Duodenal mucosa (tissue), 2 donors: ENCODE measurements around the gene PXYLP1.

Source experiments
- H3K27ac ChIP-seq: one replicate; pipeline ENCODE4 v1.7.0; 2013; ENCODE audit warnings: low read depth, low read length
- H3K27me3 ChIP-seq, 2 donors: one replicate each; pipeline ENCODE4 v1.7.0; 2013; ENCODE audit warnings: low read length in 2 of 2, control low read depth in 1 of 2; ENCODE audit not compliant: insufficient read depth in 2 of 2, control insufficient read depth in 1 of 2
- H3K36me3 ChIP-seq, 2 donors: one replicate each; pipeline ENCODE4 v1.7.0; 2013; ENCODE audit warnings: low read length in 2 of 2, control low read depth in 1 of 2; ENCODE audit not compliant: insufficient read depth in 2 of 2, control insufficient read depth in 1 of 2
- H3K4me1 ChIP-seq, 2 donors: one replicate each; pipeline ENCODE4 v1.7.0; 2013; ENCODE audit warnings: low read length in 2 of 2, control low read depth in 1 of 2; ENCODE audit not compliant: insufficient read depth in 2 of 2, control insufficient read depth in 1 of 2
- H3K4me3 ChIP-seq, 2 donors: one replicate each; pipeline ENCODE4 v1.7.0; 2013; ENCODE audit warnings: low read length in 2 of 2, low read depth in 1 of 2
- H3K9ac ChIP-seq, 2 donors: one replicate each; pipeline ENCODE4 v1.7.0; 2013; ENCODE audit warnings: low read length in 2 of 2, low read depth in 1 of 2
- H3K9me3 ChIP-seq, 2 donors: one replicate each; pipeline ENCODE4 v1.7.0; 2013; ENCODE audit warnings: low read length in 2 of 2, control low read depth in 1 of 2; ENCODE audit not compliant: control insufficient read depth in 1 of 2

The PXYLP1 gene

DNA sequence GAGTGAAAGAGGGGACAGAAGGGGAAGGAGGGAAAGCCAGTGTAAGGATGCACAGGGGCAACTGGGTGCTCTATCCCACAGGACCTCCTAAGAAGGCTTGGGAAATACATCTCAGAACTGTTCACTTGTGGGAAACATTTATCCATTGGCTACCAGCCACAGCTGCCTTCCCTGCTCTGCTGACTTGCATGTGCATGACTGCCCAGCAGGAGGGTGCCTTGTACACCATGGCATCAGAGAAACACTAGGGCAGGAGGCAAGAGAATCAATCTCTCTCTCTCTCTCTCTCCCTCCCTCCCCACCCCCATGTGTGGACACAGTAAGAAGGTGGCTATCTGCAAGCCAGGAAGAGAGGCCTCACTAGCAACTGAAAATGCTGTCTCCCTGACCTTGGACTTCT lies 73.8 kb downstream of the PXYLP1 start:
- H3K9ac ChIP-seq = no peak overlapping the region
- H3K27me3 ChIP-seq = no peaks in the 10 kb centered on the region
- no peaks in the 10 kb centered on the region for H3K9me3 ChIP-seq
- no peak overlapping the region for H3K4me3 ChIP-seq
- H3K27ac ChIP-seq = no peak overlapping the region
- peaks cover 0 to 4% of the 10 kb centered on the region in 2 donors for H3K4me1 ChIP-seq
- H3K36me3 ChIP-seq = no peaks in the 10 kb centered on the region

DNA sequence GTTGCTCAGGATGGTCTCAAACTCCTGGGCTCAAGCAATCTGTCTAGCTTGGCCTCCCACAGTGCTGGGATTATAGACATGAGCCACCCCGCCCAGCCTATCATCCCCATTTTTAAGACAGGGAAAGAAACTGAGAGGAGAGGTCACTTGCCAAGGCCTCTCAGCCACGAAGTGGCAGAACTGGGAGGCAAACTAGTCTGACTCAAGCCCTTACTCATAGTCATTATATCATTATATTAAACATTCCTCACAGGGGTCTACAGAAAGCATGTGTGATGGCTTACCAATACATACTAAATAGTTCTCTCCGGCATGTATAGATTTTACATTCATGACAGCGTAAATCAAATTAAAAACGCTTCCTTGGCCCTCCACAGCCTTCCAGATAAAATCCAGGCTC lies 74.7 kb downstream of the PXYLP1 start:
- Histone ChIP-seq H3K4me1 (peaks cover 6 to 10% of the 10 kb centered on the region in 2 donors), H3K27me3 (no peaks in the 10 kb centered on the region), H3K27ac (no peak overlapping the region), H3K9ac (no peak overlapping the region), H3K4me3 (no peak overlapping the region), H3K9me3 (no peaks in the 10 kb centered on the region), H3K36me3 (no peaks in the 10 kb centered on the region)

DNA sequence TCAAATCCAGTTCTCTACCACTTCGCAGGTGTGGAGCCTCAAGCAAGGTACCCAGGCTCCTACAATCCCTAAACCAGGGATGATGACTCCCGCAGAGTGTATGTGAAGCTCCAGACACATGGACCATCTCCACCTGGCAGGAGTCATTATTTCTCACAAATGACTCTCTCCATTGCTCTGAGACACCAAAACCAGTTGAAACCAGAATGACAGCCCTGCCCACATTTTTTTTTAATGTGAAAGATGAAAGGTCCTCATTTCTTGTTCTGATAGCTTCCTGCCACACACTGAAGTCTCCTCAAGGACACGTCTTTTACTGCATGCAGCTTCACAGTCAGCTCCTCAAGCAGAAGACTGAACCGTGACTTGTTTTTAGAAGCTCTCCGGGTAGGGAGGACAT lies 75.3 kb downstream of the PXYLP1 start:
- Histone ChIP-seq H3K27me3 (no peaks in the 10 kb centered on the region), H3K36me3 (no peaks in the 10 kb centered on the region), H3K27ac (no peak overlapping the region), H3K9me3 (no peaks in the 10 kb centered on the region), H3K4me3 (no peak overlapping the region), H3K9ac (no peak overlapping the region), H3K4me1 (peaks cover 7 to 13% of the 10 kb centered on the region in 2 donors)

DNA sequence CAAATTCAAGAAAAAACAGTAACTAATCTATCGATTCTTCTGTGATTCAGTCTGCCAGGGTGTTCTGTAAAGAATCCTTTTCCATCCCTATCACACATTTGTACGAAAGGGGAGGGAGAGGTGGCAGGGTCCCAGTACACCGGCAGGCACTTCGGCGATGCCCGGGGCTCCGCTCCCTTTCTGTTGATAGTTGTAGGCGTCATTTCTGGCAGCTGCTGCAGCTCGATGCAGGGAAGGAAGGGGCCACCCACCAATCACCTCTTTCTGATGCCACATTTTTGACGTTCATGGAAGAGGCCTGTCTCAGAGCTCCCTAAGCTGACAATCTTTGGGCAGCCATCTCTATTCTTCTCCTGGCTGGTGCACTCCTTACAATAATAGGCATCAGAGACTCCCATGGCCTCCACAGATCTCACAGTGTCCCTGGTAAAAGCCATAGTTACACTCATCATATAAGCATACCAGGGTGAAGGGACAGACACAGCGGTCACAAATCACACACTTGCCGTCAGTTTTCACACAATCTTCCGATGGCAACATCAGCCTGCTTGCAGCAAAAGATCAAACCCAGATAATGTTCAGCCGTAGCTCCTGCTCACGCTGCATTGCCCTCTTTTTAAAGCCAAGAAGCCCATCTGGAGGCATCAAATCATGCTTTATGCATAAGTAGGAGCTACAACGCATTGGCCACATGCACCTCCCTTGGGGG lies 75.9 kb downstream of the PXYLP1 start:
- Histone ChIP-seq H3K27ac (no peak overlapping the region), H3K27me3 (no peaks in the 10 kb centered on the region)

DNA sequence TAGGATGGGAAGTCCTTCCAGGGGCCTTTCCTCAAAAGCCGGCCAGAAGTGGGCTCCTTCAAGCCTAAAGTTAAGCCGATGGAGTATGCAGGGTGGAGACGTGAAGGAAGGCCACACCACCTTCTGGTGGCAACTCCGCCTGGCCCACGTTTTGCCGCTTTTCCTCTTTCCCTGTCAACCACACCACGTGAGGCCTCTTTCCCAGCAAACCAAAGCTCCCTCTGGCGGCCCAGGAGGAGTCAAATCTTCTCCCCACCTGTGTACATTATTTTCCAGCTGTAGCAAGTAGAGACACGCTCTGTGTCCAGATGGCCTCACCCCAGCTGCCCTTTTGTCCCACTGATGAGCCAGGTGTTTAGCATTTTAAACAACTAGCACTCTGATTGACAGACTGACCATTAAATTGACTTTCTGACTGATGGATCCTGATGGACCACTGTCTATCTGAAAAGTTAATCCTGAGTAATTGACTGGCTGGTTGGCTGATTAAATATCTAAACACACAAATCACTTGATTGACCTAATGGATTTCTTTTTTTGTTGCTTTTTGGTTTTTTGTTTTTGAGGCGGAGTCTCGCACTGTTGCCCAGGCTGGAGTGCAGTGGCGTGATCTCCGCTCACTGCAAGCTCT lies 77.1 kb downstream of the PXYLP1 start:
- H3K9ac ChIP-seq = no peak overlapping the region
- no peaks in the 10 kb centered on the region for H3K27me3 ChIP-seq
- peaks cover 15 to 18% of the 10 kb centered on the region in 2 donors for H3K4me1 ChIP-seq
- no peaks in the 10 kb centered on the region for H3K36me3 ChIP-seq
- H3K4me3 ChIP-seq = no peak overlapping the region
- no peaks in the 10 kb centered on the region for H3K9me3 ChIP-seq
- no peak overlapping the region for H3K27ac ChIP-seq

More for the DNA sequence above, 75.9 kb downstream of the PXYLP1 start:
- Histone ChIP-seq H3K4me1 (peaks cover 12 to 19% of the 10 kb centered on the region in 2 donors), H3K9me3 (no peaks in the 10 kb centered on the region), H3K4me3 (no peak overlapping the region), H3K36me3 (no peaks in the 10 kb centered on the region), H3K9ac (no peak overlapping the region)

DNA sequence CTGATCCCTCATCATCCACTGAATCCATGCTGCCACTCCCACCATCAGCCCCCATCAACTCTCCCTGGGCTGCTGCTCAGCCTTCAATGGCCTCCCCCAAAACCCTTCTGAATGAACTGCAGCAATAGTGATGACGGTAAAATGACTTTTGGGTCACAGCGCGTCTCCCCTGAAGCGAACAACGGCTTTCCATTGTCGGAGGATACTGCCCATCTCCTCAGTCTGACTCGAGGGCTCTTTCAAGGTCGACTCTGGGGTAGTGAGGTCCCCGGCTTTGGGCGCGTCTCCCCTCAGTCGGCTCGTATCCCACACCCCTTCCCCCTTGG lies 79.5 kb downstream of the PXYLP1 start:
- H3K36me3 ChIP-seq = no peaks in the 10 kb centered on the region

DNA sequence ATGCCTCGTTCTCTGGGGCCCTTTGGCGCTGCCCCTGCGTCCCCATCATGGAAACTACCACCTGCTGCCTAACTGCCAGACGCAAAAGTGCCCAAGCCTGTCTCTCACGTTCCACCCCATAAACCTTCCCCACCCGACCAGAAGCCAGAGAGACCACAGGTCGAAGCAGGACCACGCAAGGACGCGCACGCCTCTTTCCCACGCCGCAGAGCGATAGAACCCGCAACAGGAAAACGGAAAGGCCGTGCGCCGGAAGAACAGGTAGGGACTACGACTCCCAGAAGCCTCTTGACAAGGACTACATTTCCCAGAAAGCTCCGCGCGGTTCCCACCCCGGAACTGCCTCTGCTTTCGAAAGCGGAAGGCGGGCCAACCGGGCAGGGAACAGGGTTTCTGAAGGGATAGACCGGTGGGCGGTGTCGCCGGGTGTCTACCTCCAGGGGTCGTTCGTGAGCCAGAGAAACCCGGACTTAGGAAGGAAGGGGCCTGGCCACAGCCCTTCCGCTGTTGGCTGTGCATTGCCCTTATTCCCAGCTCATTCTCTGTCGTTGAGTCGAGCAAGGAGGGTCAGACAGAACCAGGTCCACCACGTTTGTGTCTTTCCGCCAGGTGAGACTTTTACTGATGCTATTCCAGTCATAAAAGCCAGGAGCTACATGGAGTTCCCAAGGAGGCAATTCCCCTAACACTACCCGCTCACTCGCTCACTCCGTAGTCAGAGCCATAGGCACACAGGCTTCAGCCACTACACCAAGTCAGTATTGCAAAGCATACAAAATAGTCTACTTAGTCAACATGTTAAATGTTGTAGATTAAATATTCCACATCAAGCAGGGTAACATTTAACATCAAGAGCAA lies 80.1 kb downstream of the PXYLP1 start:
- Histone ChIP-seq H3K27ac (peak overlapping the region; percentile 12), H3K36me3 (no peaks in the 10 kb centered on the region), H3K9me3 (no peaks in the 10 kb centered on the region), H3K4me1 (peaks cover 15 to 17% of the 10 kb centered on the region in 2 donors), H3K27me3 (no peaks in the 10 kb centered on the region), H3K4me3 (peak overlapping the region; percentile 97 to 98), H3K9ac (peak overlapping the region; percentile 62 to 96)

More for the DNA sequence above, 79.5 kb downstream of the PXYLP1 start:
- H3K4me3 ChIP-seq = peak overlapping the region; percentile 97 to 98
- peak overlapping the region; percentile 62 to 96 for H3K9ac ChIP-seq
- no peaks in the 10 kb centered on the region for H3K9me3 ChIP-seq
- no peak overlapping the region for H3K27ac ChIP-seq
- peaks cover 15 to 17% of the 10 kb centered on the region in 2 donors for H3K4me1 ChIP-seq
- no peaks in the 10 kb centered on the region for H3K27me3 ChIP-seq

DNA sequence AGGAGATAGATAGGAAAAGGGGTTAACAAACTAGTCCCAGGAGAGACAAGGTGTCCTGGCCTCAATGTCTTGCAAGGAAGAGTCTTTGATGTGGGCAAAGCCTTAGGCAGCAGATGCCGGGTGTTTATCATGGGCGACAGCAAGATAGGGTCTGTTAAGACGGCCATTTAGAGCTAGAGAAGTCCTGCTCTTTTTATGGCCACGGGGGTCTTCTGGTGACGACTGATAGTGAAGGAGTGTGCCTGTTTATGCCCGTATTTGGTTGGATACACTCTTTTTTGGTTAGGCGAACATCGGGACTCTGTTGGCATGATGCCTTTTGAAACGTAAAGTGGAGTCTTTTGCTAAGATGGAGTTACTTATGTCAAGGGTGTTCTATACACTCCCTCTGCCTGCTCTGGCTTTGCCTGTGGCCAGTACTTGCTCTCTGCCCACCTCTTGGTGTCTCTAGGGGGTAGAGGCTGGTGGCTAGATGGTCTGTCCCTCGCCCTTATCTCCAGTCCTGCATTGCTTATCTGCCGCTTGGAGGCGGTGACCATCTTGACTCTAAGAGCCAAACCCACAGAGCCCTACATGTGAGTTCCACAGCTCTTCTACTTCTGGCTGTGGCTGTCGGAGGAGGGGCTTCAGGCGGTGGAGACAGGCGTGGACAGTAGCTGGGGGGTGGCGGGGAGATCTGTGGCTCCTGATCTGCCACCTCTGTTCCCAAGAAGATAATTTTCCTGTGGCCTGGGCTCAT lies 80.9 kb downstream of the PXYLP1 start:
- Histone ChIP-seq H3K4me3 (peak overlapping the region; percentile 97 to 98), H3K27ac (no peak overlapping the region), H3K9ac (peak overlapping the region; percentile 62 to 96), H3K36me3 (no peaks in the 10 kb centered on the region), H3K4me1 (peaks cover 15 to 17% of the 10 kb centered on the region in 2 donors), H3K9me3 (no peaks in the 10 kb centered on the region), H3K27me3 (no peaks in the 10 kb centered on the region)

DNA sequence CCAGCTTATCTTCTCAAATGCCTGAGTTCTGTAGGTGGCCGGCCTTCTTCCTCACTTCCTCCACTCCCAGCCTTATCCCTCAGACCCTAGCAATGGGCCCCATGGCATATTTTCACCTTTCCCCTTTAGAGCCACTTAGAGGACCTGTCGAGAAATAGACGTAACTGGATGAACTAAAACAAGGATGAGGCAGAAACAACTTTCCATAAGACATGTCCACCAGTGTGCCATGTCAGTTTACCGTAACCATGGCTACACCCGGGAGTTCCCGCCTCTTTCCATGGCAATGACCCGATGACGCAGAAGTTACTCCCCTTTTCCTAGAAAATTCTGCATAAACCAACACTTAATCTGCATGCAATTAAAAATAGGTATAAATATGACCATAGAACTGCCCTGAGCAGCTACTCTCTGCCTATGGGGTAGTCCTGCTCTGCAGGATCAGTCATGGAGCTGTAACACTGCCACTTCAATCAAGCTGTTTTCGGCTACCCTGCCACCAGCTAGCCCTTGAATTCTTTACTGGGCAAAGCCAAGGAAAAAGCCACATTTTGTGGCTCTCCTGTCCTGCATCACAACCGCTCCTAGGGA lies 81.6 kb downstream of the PXYLP1 start:
- Histone ChIP-seq H3K4me3 (no peak overlapping the region), H3K9me3 (no peaks in the 10 kb centered on the region), H3K4me1 (peaks cover 15 to 17% of the 10 kb centered on the region in 2 donors), H3K27ac (no peak overlapping the region), H3K36me3 (no peaks in the 10 kb centered on the region), H3K9ac (no peak overlapping the region), H3K27me3 (no peaks in the 10 kb centered on the region)
